Limb (tissue), 2 donors: Measurements from ENCODE around the gene PTPRG.
"Not testable (repeated sequence)": the region's sequence is repeated elsewhere in the genome, so short reads cannot be mapped to it uniquely, and the experiment has no call there.

ENCODE experiments used
- DNase-seq, 2 donors: peaks; one replicate each; pipeline ENCODE4 v3.0.0-alpha.2; 2016; ENCODE audit errors: extremely low spot score in 2 of 2

The PTPRG gene

GRCh38 chr3:61716693-61717092 is 155.3 kb downstream of the PTPRG start:
- DNase-seq = not testable (repeated sequence)

- DNase-seq = no peak
Measured at GRCh38 chr3:61718565-61718964, 157.2 kb downstream of the PTPRG start.

- DNase-seq = peak in 1 of 2 donors; percentile 33
Measured at GRCh38 chr3:61719278-61719977, 158.1 kb downstream of the PTPRG start.

DNA sequence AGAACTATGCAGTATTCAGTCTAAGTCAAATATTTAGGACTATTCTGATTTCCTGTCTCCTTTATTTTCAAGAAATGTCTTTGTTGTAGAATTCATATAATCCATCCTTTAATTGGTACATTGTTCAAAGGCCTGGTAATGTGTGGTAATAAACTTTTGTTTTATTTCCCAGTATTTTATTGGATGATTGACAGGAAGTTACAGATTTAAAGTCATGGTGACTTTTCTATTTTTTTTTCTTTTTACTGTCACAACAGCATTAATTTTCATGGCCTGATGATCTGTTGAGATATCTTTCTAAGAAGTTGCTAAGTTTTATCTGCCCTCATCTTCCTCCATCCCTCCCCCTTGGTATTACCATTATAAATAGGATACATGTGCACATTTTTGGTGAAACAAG is 161.7 kb downstream of the PTPRG start:
- DNase-seq = no peak

DNA sequence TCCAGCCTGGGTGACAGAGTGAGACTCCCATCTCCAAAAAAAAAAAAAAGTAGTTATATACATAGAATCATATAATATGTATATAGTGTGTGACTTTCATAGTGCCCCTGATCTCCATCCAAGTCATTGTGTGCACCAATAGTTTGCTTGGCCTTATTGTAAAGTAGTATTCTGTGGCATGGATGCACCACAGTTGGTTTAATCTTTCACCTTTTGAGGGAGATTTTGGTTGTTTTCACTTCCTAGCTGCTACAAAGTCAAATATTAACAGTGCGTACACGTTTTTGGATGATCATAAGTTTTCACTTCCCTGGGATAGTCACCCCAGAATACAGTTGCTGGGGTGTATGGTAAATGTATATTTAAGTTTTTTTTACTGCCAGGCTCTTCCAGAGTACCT is 162.8 kb downstream of the PTPRG start:
- DNase-seq = no peak

- DNase-seq = no peak
Measured at GRCh38 chr3:61724801-61725200, 163.4 kb downstream of the PTPRG start.

GRCh38 chr3:61725851-61726333 is 164.5 kb downstream of the PTPRG start:
- peak in 1 of 2 donors; percentile 16 for DNase-seq

GRCh38 chr3:61727435-61727834 is 166.1 kb downstream of the PTPRG start:
- DNase-seq = no peak

DNA sequence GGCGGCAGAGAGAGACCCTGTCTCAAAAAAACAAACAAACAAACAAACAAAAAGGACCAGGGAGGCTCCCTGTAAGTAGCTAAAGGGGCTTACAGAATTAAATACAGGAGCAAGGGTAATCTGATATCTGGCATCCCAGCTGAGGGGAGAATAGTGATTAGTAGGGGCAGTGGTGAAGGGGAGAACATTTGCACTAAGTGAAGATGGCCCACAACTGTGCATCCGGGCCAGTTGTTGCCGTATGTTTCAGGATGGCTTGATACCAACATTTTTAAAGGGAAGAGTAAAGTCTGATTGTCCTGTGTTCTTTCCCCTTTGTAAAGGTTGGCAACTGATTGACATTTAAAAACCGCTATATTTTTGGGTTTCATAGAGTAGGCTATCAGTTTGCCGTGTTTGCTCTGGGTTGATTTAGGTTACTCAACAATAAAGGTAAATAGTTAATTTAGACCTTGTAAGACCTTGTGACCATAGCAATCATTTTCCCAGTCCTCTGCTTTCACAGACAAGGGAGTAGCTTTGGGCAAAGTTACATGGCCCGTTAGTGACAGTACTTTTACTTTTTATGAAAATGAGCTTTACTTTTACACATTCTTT is 167.8 kb downstream of the PTPRG start:
- no peak for DNase-seq

- no peak for DNase-seq
Measured at GRCh38 chr3:61730056-61730455, 168.7 kb downstream of the PTPRG start.

GRCh38 chr3:61730577-61731231 is 169.3 kb downstream of the PTPRG start:
- DNase-seq = no peak

DNA sequence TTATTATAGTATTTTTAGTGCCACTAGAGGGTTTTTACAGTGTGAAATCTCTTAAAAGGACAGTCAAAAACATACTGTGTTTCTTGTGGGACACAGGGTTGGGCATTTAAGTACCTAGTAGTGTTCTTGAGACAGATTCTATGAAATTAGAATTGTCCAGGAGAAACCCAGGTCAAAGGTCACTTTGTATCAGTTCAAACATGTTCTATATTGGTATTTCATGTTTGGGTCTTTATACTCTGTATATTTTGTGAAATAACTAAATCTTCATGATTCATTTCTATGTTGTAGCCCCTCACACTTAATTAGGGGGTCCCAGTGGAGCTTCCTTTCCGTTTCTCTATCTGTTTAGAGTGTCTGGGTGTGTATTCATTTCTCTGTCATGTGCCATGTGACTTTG is 171.6 kb downstream of the PTPRG start:
- no peak for DNase-seq

- peak in 1 of 2 donors; percentile 15 for DNase-seq
Measured at GRCh38 chr3:61733876-61734275, 172.5 kb downstream of the PTPRG start.

GRCh38 chr3:61734749-61735686 is 173.6 kb downstream of the PTPRG start:
- peak in 1 of 2 donors; percentile 13 for DNase-seq

- DNase-seq = no peak
Measured at GRCh38 chr3:61736506-61736905, 175.1 kb downstream of the PTPRG start.

DNA sequence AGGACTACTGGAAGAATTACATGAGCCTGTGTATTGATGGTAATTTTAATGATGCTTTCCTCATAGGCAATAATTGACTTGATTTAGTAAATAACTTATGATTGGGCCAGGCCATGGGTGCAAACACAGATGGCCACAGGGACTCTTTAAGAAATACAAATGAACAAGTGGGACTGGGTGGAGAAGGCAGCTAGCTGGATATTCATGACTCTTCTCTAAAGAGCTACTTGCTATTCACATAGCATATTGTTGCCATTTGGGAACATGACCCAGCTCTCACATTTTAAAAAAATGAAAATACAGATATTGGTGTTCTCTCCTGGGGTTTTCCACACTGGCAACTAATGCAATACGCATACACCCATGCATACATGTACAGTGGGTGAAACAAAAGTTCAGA is 178.3 kb downstream of the PTPRG start:
- DNase-seq = no peak

GRCh38 chr3:61740494-61740893 is 179.1 kb downstream of the PTPRG start:
- DNase-seq = no peak

GRCh38 chr3:61741551-61741950 is 180.2 kb downstream of the PTPRG start:
- no peak for DNase-seq

- no peak for DNase-seq
Measured at GRCh38 chr3:61742006-61742405, 180.6 kb downstream of the PTPRG start.

- DNase-seq = no peak
Measured at GRCh38 chr3:61743067-61743466, 181.7 kb downstream of the PTPRG start.

GRCh38 chr3:61743686-61744242 is 182.4 kb downstream of the PTPRG start:
- DNase-seq = no peak
